ENCODE results near the gene SENP8. TPM values are rescaled to one million over a fixed set of nuclear protein-coding genes. Genes with fewer than 3 reads are reported as not detected.

Gene SENP8
- total RNA-seq, 3 donors from 2014 or later: 2.6 to 3.0 (median 2.9) TPM

DNA sequence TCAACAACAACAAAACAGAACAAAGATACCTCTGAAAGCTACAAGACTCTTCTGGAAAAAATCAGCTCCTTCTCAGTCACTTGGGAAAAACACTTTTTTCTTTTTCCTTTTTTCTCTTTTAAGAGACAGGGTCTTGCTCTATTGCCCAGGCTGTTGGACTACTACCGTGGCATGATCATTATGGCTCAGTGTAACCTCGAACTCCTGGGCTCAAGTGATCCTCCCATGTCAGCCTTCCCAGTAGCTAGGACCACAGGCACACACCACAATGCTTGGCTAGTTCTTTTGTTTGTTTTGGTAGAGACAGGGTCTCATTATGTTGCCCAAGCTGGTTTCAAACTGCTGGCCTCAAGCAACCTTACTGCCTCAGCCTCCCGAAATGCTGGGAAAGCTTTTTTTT, 13.1 kb upstream of the SENP8 start:
- Histone ChIP-seq H3K9me3 (no peaks in the 10 kb centered on the region), H3K36me3 (ENCODE audit: low read depth) (no peaks in the 10 kb centered on the region), H3K4me1 (ENCODE audit: low read depth) (no peaks in the 10 kb centered on the region), H3K4me3 (no peak overlapping the region)
- intact Hi-C loops (cut with DNase I, micrococcal nuclease): no loop called here
- DNase-seq (no peak), ATAC-seq (no peak)
- TF ChIP-seq, protein P1, sequence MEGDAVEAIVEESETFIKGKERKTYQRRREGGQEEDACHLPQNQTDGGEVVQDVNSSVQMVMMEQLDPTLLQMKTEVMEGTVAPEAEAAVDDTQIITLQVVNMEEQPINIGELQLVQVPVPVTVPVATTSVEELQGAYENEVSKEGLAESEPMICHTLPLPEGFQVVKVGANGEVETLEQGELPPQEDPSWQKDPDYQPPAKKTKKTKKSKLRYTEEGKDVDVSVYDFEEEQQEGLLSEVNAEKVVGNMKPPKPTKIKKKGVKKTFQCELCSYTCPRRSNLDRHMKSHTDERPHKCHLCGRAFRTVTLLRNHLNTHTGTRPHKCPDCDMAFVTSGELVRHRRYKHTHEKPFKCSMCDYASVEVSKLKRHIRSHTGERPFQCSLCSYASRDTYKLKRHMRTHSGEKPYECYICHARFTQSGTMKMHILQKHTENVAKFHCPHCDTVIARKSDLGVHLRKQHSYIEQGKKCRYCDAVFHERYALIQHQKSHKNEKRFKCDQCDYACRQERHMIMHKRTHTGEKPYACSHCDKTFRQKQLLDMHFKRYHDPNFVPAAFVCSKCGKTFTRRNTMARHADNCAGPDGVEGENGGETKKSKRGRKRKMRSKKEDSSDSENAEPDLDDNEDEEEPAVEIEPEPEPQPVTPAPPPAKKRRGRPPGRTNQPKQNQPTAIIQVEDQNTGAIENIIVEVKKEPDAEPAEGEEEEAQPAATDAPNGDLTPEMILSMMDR (IDR thresholded peaks at IDR 0.05): no peak

DNA sequence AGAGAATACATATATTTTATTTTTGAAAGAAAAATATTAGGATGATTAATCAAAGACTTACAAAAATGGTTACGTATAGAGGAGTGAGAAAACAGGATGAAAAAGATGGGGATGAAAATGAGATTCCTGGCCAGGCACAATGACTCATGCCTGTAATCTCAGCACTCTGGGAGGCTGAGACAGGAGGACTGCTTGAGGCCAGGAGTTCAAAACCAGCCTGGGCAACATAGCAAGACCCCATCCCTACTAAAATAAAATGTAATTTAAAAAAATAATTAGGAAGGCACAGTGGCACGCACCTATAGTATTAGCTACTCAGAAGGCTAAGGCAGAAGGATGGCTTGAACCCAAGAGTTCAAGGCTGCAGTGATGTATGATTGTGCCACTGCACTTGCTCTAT, 12.1 kb upstream of the SENP8 start:
- DNase-seq: no peak
- no peak for ATAC-seq
- H3K36me3 ChIP-seq (ENCODE audit: low read depth): no peaks in the 10 kb centered on the region
- intact Hi-C loops (cut with DNase I, micrococcal nuclease): no loop called here
- H3K9me3 ChIP-seq: no peaks in the 10 kb centered on the region
- TF ChIP-seq, protein P1 (IDR thresholded peaks at IDR 0.05): no peak
- no peaks in the 10 kb centered on the region for H3K4me1 ChIP-seq (ENCODE audit: low read depth)
- H3K4me3 ChIP-seq: no peak overlapping the region

DNA sequence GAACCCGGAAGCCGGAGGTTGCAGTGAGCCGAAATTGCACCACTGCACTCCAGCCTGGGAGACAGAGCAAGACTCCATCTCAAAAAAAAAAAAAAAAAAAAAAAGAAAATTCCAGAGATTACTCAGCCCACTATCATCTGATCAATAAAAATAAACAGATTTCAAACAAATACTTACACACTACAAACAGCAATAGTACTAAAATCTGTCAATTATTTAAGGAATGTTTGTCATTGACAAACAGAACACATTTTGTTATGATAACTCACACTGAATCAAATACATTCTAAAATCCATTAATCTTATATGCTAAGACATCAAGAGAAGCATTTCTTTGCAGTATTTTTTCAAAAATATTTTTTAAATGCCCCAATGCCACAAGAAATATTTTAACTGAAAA, 7.8 kb upstream of the SENP8 start:
- no peak overlapping the region for H3K4me3 ChIP-seq
- H3K9me3 ChIP-seq: no peaks in the 10 kb centered on the region
- ATAC-seq (no peak), DNase-seq (no peak)
- H3K36me3 ChIP-seq (ENCODE audit: low read depth): no peaks in the 10 kb centered on the region
- TF ChIP-seq, protein P1 (IDR thresholded peaks at IDR 0.05): no peak
- no peaks in the 10 kb centered on the region for H3K4me1 ChIP-seq (ENCODE audit: low read depth)
- intact Hi-C loops (cut with DNase I, micrococcal nuclease): no loop called here

DNA sequence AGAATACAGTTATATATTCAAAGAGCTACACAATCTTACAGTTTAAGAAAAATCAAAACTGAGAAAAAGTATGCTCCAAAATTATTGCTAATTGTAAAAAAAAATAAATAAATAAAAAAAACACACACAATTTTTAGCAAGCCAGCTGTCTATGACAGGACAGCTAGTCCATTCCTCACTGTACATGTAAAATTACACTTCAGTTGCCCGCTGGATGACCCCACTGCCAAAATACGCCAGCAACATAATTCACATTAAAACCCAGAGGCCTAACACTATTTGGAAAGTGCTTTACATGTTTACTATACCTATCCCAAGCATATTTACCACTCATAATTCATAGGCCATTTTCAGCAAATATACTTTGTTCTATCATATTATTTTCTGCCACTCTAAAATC, 6.1 kb upstream of the SENP8 start:
- no peaks in the 10 kb centered on the region for H3K4me1 ChIP-seq (ENCODE audit: low read depth)
- no peak overlapping the region for H3K4me3 ChIP-seq
- H3K9me3 ChIP-seq: no peaks in the 10 kb centered on the region
- no peak for ATAC-seq
- no peak for DNase-seq
- H3K36me3 ChIP-seq (ENCODE audit: low read depth): no peaks in the 10 kb centered on the region
- TF ChIP-seq, protein P1 (IDR thresholded peaks at IDR 0.05): no peak
- intact Hi-C loops (cut with DNase I, micrococcal nuclease): no loop called here

DNA sequence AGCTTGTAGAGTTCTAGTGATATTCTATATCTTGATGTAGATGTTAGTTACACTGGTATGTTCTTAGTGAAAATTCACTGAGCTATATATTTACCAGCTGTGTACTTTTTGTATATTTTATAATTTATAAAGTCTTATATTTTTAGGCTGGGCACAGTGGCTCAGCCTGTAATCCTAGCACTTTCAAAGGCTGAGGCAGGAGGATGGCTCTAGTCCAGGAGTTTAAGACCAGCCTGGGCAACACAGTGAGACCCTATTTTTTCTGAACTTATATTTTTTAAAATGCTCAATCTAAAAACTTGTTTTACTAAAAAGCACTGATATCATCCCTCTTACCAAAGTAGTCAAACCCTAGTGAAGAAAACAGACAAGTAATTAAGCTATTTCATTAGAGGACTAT, 5.4 kb upstream of the SENP8 start:
- TF ChIP-seq, protein P1 (IDR thresholded peaks at IDR 0.05): no peak
- intact Hi-C loops (cut with DNase I, micrococcal nuclease): no loop called here
- ATAC-seq (no peak), DNase-seq (no peak)
- Histone ChIP-seq H3K4me3 (no peak overlapping the region), H3K4me1 (ENCODE audit: low read depth) (no peaks in the 10 kb centered on the region), H3K9me3 (no peaks in the 10 kb centered on the region), H3K36me3 (ENCODE audit: low read depth) (no peaks in the 10 kb centered on the region)

DNA sequence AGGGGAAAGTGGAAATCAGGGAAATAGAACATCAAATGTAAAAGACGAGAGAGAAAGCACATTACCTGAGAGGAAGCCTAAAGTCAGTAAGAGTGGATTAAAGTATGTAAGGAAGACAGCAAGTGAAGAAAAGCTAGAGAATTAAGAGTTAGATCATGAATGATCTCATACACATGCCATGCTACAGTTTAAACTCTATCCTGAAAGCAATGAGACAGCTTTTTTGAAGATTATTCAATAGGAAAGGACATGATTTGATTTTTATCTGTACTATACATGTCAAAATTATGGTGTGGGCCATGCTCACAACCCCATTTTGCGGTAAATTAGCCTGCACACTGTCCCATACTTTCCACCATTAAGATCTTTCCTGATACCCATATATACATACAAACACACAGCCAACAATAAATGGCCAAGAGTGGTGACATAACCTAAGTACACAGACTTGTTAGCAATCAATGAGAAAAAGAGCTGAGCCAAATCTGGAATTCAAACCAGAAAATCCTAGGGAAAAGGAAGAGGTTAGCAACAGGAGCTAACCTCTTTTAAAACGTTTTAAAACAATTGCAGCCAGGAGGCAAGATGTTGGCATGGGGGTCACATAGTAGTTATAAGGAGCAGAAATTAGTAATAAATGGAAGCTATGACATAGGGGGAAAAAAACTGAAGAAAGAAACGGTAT, 4.7 kb upstream of the SENP8 start:
- TF ChIP-seq, protein P1 (IDR thresholded peaks at IDR 0.05): no peak
- H3K4me3 ChIP-seq: no peak overlapping the region
- no peak for ATAC-seq
- H3K36me3 ChIP-seq (ENCODE audit: low read depth): no peaks in the 10 kb centered on the region
- no peaks in the 10 kb centered on the region for H3K9me3 ChIP-seq
- intact Hi-C loops (cut with DNase I, micrococcal nuclease): no loop called here
- DNase-seq: no peak
- H3K4me1 ChIP-seq (ENCODE audit: low read depth): no peaks in the 10 kb centered on the region
